Osteocyte (in vitro differentiated cells): Measurements from ENCODE around the gene PFKFB2. TPM values are rescaled to one million over a fixed set of nuclear protein-coding genes. Genes with fewer than 3 reads are reported as not detected.

ENCODE experiments used
- DNase-seq: peaks from one replicate; pipeline ENCODE4 v3.0.0; 2021; ENCODE audit warnings: mixed read lengths; ENCODE audit not compliant: unreplicated experiment; ENCODE audit errors: extremely low spot score
- H3K27ac Mint-ChIP-seq: one replicate; pipeline ENCODE4 v1.8.0; 2021; ENCODE audit warnings: mild to moderate bottlenecking, mixed read lengths; ENCODE audit not compliant: unreplicated experiment
- H3K27me3 Mint-ChIP-seq: one replicate; pipeline ENCODE4 v1.8.0; 2021; ENCODE audit warnings: mixed read lengths; ENCODE audit not compliant: unreplicated experiment
- H3K36me3 Mint-ChIP-seq: one replicate; pipeline ENCODE4 v1.8.0; 2021; ENCODE audit warnings: mixed read lengths; ENCODE audit not compliant: unreplicated experiment
- H3K4me1 Mint-ChIP-seq: one replicate; pipeline ENCODE4 v1.8.0; 2021; ENCODE audit warnings: mixed read lengths; ENCODE audit not compliant: unreplicated experiment
- H3K4me3 Mint-ChIP-seq: one replicate; pipeline ENCODE4 v1.8.0; 2021; ENCODE audit warnings: mild to moderate bottlenecking, moderate library complexity, mixed read lengths; ENCODE audit not compliant: unreplicated experiment
- H3K9me3 Mint-ChIP-seq: one replicate; pipeline ENCODE4 v1.8.0; 2021; ENCODE audit warnings: mixed read lengths; ENCODE audit not compliant: unreplicated experiment
- CTCF ChIP-seq: fragments of 200-600 bp; sonication (generic); IDR thresholded peaks from 2 replicates; pipeline ENCODE4 v1.5.0; 2021; ENCODE audit warnings: antibody characterized with exemption, mild to moderate bottlenecking, moderate library complexity
- total RNA-seq: library from RNA; stranded (reverse); gene quantifications from 2 replicates; pipeline ENCODE4 v1.2.1, GENCODE V29; 2021

Gene PFKFB2
- total RNA-seq, 1 donor from 2014 or later, result 15.8 TPM

GRCh38 chr1:207062058-207062457, 9.0 kb downstream of the PFKFB2 start:
- Mint-ChIP-seq H3K27ac (no peak overlapping the region), H3K9me3 (no peaks in the 10 kb centered on the region), H3K4me3 (no peak overlapping the region), H3K4me1 (no peaks in the 10 kb centered on the region), H3K36me3 (peaks cover 35% of the 10 kb centered on the region), H3K27me3 (no peaks in the 10 kb centered on the region)
- no peak for TF ChIP-seq CTCF
- DNase-seq, result no peak

- H3K4me1 Mint-ChIP-seq, result no peaks in the 10 kb centered on the region
- H3K36me3 Mint-ChIP-seq, result peaks cover 41% of the 10 kb centered on the region
- no peaks in the 10 kb centered on the region for H3K27me3 Mint-ChIP-seq
These were observed 9.9 kb downstream of the PFKFB2 start for GRCh38 chr1:207063014-207063413.

GRCh38 chr1:207064561-207064960, 11.5 kb downstream of the PFKFB2 start:
- H3K4me3 Mint-ChIP-seq, result no peak overlapping the region
- no peaks in the 10 kb centered on the region for H3K4me1 Mint-ChIP-seq
- no peak overlapping the region for H3K27ac Mint-ChIP-seq
- H3K27me3 Mint-ChIP-seq, result no peaks in the 10 kb centered on the region
- TF ChIP-seq CTCF, result no peak
- DNase-seq, result no peak
- H3K36me3 Mint-ChIP-seq, result peaks cover 48% of the 10 kb centered on the region
- H3K9me3 Mint-ChIP-seq, result no peaks in the 10 kb centered on the region

More at GRCh38 chr1:207063014-207063413, 9.9 kb downstream of the PFKFB2 start:
- Mint-ChIP-seq H3K9me3 (no peaks in the 10 kb centered on the region), H3K27ac (no peak overlapping the region), H3K4me3 (no peak overlapping the region)
- no peak for TF ChIP-seq CTCF
- no peak for DNase-seq

GRCh38 chr1:207067185-207067584, 14.1 kb downstream of the PFKFB2 start:
- H3K27me3 Mint-ChIP-seq, result no peaks in the 10 kb centered on the region
- peaks cover 58% of the 10 kb centered on the region for H3K36me3 Mint-ChIP-seq
- H3K27ac Mint-ChIP-seq, result no peak overlapping the region
- H3K4me3 Mint-ChIP-seq, result no peak overlapping the region
- DNase-seq, result no peak
- TF ChIP-seq CTCF, result no peak
- H3K9me3 Mint-ChIP-seq, result no peaks in the 10 kb centered on the region
- H3K4me1 Mint-ChIP-seq, result no peaks in the 10 kb centered on the region

GRCh38 chr1:207067665-207068064, 14.6 kb downstream of the PFKFB2 start:
- Mint-ChIP-seq H3K9me3 (no peaks in the 10 kb centered on the region), H3K27me3 (no peaks in the 10 kb centered on the region)
- no peak for TF ChIP-seq CTCF

More at GRCh38 chr1:207067665-207068064, 14.6 kb downstream of the PFKFB2 start:
- H3K36me3 Mint-ChIP-seq, result peaks cover 58% of the 10 kb centered on the region
- no peak overlapping the region for H3K4me3 Mint-ChIP-seq
- H3K4me1 Mint-ChIP-seq, result no peaks in the 10 kb centered on the region
- DNase-seq, result no peak
- H3K27ac Mint-ChIP-seq, result no peak overlapping the region
